ENCODE results near the gene DNASE1L1.

Gene DNASE1L1

DNA sequence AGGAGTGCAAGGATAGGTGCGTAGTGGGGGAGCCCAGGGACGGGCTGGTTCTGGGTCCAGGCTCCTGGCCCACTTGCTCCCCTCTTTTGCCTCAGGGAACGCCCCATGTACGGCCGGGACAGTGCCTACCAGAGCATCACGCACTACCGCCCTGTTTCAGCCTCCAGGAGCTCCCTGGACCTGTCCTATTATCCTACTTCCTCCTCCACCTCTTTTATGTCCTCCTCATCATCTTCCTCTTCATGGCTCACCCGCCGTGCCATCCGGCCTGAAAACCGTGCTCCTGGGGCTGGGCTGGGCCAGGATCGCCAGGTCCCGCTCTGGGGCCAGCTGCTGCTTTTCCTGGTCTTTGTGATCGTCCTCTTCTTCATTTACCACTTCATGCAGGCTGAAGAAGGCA lies 28.3 kb downstream of the DNASE1L1 start:
- no peak for DNase-seq

GRCh38 chrX:154380153-154380552 lies 28.9 kb downstream of the DNASE1L1 start:
- no peak for DNase-seq

DNA sequence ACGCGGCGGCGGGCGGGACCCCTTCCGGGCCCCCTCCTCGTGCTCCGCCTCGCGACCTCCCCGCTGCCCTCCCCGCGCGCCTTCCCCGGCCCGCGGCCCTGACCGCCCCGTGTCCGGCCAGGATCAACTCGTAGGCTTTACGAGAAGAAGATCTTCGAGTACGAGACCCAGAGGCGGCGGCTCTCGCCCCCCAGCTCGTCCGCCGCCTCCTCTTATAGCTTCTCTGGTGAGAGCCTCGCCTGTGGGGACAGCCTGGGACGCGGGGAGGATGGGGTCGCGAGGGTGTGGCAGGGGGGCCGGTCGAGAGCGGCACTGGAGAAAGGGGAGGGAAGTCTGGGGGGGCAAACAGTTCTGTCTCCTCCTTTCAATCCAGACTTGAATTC lies 29.5 kb downstream of the DNASE1L1 start:
- no peak for DNase-seq

GRCh38 chrX:154378799-154379568 lies 30.1 kb downstream of the DNASE1L1 start, which contains the start of gene EMD:
Gene EMD (plus strand): TSS chrX:154379295. CDS start chrX:154379485, 190 bp downstream.
- peak; percentile 96 for DNase-seq

DNA sequence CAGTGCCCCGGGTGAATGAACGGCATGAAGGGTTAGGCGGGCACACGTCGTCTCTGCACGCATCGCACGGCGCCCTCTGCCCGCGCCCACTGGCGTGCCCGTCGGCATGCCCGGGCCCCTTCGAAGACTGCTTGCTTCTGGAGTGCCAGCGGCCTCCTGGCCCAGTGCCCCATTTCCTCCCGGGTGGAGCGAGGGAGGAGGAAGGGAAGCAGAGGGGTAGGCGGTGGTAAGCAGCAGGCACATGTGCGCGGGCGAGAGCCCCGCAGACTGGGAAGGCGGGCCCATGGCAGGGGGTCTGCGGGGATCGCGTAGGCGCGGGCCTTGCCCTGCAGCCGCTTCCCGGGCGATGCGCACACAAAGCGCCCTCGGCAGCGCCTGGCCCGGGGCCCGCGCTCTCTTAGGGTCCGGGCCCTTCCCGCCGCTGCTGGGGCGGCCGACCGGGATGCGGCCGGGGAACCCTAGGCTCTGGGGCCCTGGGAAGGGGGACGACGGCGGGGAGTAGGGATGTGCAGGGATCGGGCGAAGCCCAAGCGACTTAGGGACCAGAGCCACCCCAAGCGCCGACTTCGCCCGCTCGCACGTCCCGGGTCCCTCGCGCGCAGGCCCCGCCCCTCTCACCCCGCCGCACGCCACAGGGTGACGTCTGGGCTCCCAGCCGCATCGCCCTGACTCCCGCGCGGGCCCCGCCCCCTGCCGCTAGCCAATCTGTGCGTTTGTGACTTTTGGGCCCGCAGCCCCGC lies 30.8 kb downstream of the DNASE1L1 start:
- peak; percentile 34 for DNase-seq

- no peak for DNase-seq
Observed at GRCh38 chrX:154376774-154377173, 32.3 kb downstream of the DNASE1L1 start.

DNA sequence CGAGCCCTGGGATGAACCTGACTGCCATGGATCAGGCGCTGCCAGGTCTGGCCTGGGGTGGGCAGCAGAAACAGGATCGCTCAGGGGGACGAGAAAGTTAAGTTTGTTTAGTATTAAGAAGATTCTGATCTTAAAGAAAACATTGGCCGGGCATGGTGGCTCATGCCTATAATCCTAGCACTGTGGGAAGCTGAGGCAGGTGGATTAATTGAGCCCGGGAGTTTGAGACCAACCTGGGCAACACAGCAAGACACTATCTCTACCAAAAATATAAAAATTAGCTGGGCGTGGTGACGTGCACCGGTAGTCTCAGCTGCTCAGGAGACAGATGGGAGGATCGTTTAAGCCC lies 33.9 kb downstream of the DNASE1L1 start:
- DNase-seq: no peak

GRCh38 chrX:154374313-154375155 lies 34.5 kb downstream of the DNASE1L1 start, which contains the start of gene FLNA:
Gene FLNA (minus strand): TSS chrX:154374634. CDS start chrX:154371245, 3,389 bp downstream.
- DNase-seq: no peak

DNA sequence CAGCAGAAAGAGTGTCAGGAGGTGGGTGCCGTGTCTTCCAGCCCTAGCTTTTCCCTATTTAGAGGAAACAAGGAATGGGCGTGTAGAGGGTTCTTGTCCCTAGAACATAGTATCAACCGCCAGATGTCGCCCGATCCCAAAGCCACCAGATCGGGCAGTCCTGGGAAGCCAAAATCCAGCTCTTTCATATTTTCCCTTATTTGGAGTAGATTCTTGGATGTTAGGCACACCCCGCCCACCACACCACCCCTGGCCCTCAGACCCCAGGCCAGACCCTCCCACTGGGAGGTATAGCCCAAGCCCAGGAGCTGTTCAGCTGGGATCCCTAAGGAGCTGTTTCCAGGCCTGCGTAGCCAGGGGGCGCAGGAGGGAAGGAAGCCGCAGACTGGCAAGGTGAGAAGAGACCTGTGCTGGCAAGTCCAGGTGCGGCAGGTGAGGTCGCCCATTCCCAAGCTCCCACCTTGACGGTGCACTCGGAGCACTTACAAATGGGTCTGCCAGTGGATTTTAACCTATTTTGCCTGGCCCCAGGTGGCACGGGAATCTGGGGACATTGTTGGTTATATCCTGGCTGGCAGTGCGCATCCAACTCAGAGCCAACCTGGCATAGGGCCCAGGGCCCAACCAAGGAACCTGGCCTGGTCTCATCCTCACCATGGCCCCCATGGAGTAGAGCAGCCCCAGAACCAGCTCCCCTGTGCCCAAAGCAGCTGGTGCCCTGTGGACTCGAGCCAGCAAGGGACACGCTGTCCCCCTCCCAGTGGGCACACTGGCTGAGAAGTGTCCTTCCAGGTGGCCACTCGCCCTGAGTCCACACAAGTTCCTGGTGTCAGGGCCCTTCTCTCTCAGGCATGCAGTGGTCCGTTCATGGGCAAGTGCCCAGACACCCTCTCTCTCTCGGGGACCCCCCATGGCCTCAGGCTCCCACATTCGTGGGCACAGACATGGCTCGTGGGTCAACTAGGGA lies 35.4 kb downstream of the DNASE1L1 start:
- no peak for DNase-seq

DNA sequence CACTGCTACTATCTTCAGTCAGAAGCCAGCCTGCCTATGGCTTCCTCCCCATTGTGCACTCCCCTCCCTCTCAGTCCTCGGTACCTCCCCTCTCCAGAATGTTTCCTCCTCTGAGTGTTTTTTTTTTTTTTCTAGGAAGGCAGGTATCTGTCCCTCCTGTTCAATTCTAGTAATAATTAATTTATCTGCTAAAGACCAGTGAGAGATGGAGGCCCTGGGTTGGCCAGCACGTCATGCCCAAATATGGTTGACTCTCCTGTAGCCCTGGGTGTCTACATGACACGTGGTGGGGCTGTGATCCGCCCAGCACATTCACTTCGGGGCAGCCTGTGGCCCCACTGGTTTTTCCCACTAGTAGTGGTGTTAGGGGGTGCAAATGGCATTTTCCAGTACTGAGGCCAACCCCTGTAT lies 36.4 kb downstream of the DNASE1L1 start:
- peak; percentile 40 for DNase-seq

DNA sequence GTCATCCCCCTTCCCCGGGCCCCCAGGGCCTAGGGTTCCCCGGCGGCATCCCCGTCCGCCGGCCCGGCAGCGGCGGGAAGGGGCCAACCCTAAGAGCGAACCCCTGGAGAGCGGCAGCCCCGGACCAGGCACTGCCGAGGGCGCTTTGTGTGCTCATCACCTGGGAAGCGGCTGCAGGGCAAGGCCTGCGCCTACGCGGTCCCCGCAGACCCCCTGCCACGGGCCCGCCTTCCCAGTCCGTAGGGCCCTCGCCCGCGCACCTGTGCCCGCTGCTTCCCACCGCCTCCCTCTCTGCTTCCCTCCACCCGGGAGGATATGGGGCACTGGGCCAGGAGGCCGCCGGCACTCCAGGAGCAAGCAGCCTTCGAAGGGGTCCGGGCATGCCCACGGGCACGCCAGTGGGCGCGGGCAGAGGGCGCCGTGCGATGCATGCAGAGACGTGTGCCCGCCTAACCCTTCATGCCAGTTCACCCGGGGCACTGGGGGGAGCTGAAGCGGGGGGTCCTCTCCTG lies 37.2 kb downstream of the DNASE1L1 start:
- DNase-seq: no peak

DNA sequence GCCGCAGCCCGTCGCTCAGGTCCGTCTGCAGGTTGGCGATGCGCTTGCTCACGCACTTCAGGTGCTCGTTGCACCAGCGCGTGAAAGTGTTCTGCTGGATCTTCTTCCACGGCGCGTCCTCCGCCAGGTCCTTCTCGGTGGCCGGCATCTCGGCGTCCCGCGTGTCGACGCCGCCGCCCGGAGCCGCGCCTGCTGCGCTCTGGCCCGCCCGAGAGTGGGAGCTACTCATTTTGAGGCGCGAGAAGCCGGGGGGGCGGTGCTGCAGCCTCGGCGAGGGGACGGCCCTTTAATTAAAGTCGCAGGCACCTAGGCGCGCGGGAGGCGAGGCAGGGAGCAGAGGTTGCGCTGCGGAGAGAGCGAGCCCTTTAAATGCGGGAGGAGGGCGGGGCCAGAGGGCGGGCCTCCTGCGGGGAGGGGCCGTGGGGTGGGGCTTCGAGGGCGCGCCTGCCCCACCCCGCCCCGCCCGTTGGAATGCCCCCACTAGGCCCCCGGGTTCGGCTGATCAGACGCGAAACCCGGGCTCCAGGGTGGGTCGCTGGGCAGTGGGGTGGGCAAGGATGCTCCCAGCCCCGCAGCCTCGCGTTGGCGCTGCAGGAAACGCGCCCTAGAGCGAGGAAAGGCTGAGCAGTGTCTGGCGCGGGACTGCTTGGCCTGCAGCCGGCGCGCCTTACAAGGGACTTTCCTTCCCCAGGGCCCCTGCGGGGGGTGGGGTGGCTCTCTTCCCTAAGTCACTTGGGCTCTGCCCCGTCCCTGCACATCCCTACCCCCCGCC lies 37.9 kb downstream of the DNASE1L1 start:
- DNase-seq: peak; percentile 93

- no peak for DNase-seq
Observed at GRCh38 chrX:154370300-154371016, 38.6 kb downstream of the DNASE1L1 start.

DNA sequence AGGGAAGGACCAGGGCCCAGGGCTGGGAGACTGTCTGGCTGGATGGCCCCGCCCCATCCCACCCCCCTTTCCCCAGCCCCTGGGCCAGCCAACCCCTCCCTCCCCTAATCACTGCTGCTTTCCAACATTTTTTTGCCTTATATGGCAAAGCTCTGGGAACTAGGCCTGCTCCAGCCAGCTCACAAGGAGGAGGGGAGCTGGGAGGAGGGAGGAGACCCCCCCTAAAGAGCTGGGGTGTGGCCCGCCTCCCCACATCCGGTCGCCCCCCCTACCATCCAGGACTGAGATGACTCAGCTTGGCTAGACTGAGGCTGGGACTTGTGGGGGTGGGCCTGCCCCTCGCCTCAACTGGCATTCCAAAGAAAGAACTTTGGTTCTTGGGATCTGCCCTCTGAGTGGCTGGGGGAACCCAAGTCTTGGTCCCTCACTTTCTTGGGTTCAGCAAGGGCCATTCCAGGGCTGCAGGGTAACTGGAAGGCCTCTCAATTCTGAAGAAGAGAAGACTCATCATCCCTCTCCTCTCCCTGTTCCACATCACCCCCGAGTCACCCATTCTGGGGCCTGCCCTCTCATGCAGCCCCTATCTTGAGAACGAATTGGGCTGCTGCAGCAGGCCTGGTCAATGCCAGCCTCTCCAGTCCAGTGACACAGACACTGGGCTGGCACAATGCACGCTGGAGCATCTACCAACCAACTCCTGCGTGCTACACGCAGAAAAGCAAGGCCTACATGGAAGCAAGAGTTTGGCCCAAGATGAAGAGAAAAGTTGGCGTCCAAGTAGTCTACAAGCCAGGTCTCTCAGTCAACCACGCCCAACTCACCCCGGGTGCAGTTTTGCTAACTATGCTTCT lies 39.4 kb downstream of the DNASE1L1 start:
- DNase-seq: peak; percentile 69

DNA sequence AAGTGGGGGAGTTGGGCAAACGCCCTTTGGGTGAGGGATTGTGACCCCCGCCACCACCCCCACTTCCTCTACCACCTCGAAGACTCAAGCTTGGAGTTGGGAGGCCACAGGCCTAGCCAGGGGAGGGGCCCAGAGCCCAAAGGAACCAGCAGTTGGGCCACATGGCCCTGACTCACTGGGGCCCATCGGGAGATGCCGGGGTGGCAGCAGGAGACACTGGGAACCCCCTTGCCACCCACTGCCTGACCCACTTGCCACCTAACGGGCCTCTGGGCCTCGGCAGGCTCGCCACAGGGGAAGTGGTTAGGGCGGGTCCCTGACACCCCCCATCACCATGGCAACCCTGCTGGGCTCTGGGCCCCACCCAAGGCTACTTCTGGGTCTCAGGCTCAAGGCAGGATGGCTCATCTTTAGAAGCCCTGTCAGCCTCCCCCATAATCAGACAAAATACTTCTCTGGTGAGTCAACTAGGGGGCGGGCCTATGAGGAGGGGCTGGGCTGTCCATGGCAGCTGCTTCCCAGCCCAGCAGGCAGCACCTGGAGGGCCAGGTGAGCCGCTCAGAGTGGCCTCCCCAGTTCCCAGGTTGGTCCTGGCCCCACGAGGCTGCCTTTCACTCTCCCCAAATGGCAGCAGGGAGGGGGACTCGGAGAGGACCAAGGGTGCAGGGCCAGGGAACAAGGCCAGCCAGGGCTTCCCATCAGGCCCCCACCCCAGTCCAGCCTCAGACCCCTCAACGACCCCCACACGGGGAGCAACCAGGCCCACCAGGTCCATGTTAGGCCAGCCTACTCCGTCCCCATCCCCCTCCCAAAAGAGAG lies 40.2 kb downstream of the DNASE1L1 start:
- DNase-seq: peak; percentile 93

GRCh38 chrX:154367474-154368308 lies 41.4 kb downstream of the DNASE1L1 start:
- DNase-seq: no peak

GRCh38 chrX:154366666-154367055 lies 42.4 kb downstream of the DNASE1L1 start:
- DNase-seq: no peak
